ENCODE measurements around the gene LHFPL5. TPM values are rescaled to one million over a fixed set of nuclear protein-coding genes. Genes with fewer than 3 reads are reported as not detected.

LHFPL5 gene
- total RNA-seq, 1 experiment from 2014 or later: not detected

- TF ChIP-seq TEAD4 (CRISPR knock-in tag; IDR thresholded peaks at IDR 0.05): no peak
- TF ChIP-seq E2F1 (CRISPR knock-in tag; IDR thresholded peaks at IDR 0.05): 0 out of 2 replicates have a peak, but pooled peaks have one; percentile 26
- TF ChIP-seq MAX (CRISPR knock-in tag; IDR thresholded peaks at IDR 0.05): peak; percentile 91
- no peak for TF ChIP-seq ZNF512 (CRISPR knock-in tag; IDR thresholded peaks at IDR 0.05; ENCODE audit: borderline replicate concordance)
- peak; percentile 78 for TF ChIP-seq ETV6 (CRISPR knock-in tag; IDR thresholded peaks at IDR 0.05)
- no peak; the same call in 1 of the 2 replicates for TF ChIP-seq RELA (CRISPR knock-in tag; IDR thresholded peaks at IDR 0.05; ENCODE audit: borderline replicate concordance)
- TF ChIP-seq FOXP4 (CRISPR knock-in tag; IDR thresholded peaks at IDR 0.05): 0 out of 2 replicates have a peak, but pooled peaks have one; percentile 22
- TF ChIP-seq PRDM15 (CRISPR knock-in tag; IDR thresholded peaks at IDR 0.05): no peak
- no peak for TF ChIP-seq GRHL2 (CRISPR knock-in tag; IDR thresholded peaks at IDR 0.05; ENCODE audit: insufficient replicate concordance, severe bottlenecking)
- TF ChIP-seq ESRRA (CRISPR knock-in tag; IDR thresholded peaks at IDR 0.05; ENCODE audit: borderline replicate concordance): no peak
- TF ChIP-seq JAZF1 (CRISPR knock-in tag; IDR thresholded peaks at IDR 0.05): no peak
- no peak for TF ChIP-seq RORB (CRISPR knock-in tag; IDR thresholded peaks at IDR 0.05)
- no peak for TF ChIP-seq ZNF425 (CRISPR knock-in tag; conservative IDR thresholded peaks at IDR 0.05)
- no peak for TF ChIP-seq IRF2 (CRISPR knock-in tag; IDR thresholded peaks at IDR 0.05; ENCODE audit: borderline replicate concordance, low read depth)
- 0 out of 2 replicates have a peak, but pooled peaks have one; percentile 56 for TF ChIP-seq IRF1 (CRISPR knock-in tag; IDR thresholded peaks at IDR 0.05)
- TF ChIP-seq PREB (CRISPR knock-in tag; IDR thresholded peaks at IDR 0.05; ENCODE audit: borderline replicate concordance): no peak
- no peak for TF ChIP-seq ZNF317 (CRISPR knock-in tag; IDR thresholded peaks at IDR 0.05; ENCODE audit: borderline replicate concordance, low read depth)
- 0 out of 2 replicates have a peak, but pooled peaks have one; percentile 44 for TF ChIP-seq ARID4B (CRISPR knock-in tag; IDR thresholded peaks at IDR 0.05; ENCODE audit: borderline replicate concordance)
These were observed 28.6 kb upstream of the LHFPL5 start, which contains the start of gene CLPSL2 (continued) for GRCh38 chr6:35776364-35777215.
